ENCODE measurements around the gene RALA. TPM values are rescaled to one million over a fixed set of nuclear protein-coding genes. Genes with fewer than 3 reads are reported as not detected.

The RALA gene
- total RNA-seq, 1 experiment from 2014 or later: 36.8 TPM

DNA sequence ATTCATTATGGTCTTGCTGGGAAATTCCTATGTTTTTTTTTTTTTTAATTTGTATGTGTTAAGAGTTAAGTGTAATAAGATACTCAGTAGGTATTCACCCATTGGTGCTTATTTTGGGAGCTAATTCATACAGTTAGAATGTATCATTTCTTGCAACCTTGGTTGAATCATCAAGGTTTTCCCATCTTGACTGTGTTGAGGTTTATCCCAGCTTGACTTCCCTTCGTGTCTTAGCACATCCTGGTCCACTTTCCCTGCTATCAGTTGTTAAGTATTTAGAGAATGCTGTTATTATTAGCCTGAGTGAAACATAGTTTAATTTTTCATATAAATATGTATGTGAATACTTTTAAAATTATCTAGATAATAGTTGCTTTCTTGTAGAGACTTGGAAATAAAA is 20.8 kb downstream of the RALA start:
- no TSS peak for BruUV-seq (replicated peaks)
- Histone ChIP-seq H3K36me3 (ENCODE audit: low read depth) (no peaks in the 10 kb centered on the region; the same call in 1 of the 2 replicates), H3K4me2 (no peak overlapping the region), H3K27ac (no peak overlapping the region), H3K27me3 (ENCODE audit: insufficient read depth, low read depth) (no peaks in the 10 kb centered on the region), H4K20me1 (ENCODE audit: insufficient read depth) (peaks cover 37% of the 10 kb centered on the region), H2AFZ (no peak overlapping the region), H3F3A (ENCODE audit: insufficient read depth, low read depth) (peaks cover 5% of the 10 kb centered on the region; the same call in 1 of the 2 replicates), H3K9me2 (ENCODE audit: insufficient read depth) (no peaks in the 10 kb centered on the region), H3K79me2 (ENCODE audit: low read depth) (peaks cover 84% of the 10 kb centered on the region), H3K4me3 (no peak overlapping the region), H3K9me3 (ENCODE audit: insufficient read depth, low read depth) (no peaks in the 10 kb centered on the region), H3K4me1 (replicated peaks; ENCODE audit: insufficient read depth) (no peaks in the 10 kb centered on the region)
- POLR2A ChIA-PET (ENCODE audit: unreplicated experiment): no interaction called here
- CTCF ChIA-PET: no interaction called here
- no peak for DNase-seq
- TF ChIP-seq, protein P1, sequence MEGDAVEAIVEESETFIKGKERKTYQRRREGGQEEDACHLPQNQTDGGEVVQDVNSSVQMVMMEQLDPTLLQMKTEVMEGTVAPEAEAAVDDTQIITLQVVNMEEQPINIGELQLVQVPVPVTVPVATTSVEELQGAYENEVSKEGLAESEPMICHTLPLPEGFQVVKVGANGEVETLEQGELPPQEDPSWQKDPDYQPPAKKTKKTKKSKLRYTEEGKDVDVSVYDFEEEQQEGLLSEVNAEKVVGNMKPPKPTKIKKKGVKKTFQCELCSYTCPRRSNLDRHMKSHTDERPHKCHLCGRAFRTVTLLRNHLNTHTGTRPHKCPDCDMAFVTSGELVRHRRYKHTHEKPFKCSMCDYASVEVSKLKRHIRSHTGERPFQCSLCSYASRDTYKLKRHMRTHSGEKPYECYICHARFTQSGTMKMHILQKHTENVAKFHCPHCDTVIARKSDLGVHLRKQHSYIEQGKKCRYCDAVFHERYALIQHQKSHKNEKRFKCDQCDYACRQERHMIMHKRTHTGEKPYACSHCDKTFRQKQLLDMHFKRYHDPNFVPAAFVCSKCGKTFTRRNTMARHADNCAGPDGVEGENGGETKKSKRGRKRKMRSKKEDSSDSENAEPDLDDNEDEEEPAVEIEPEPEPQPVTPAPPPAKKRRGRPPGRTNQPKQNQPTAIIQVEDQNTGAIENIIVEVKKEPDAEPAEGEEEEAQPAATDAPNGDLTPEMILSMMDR (conservative IDR thresholded peaks at IDR 0.05): no peak
- TF ChIP-seq EZH2 (IDR thresholded peaks at IDR 0.05; ENCODE audit: low read depth): no peak
- intact Hi-C loops (cut with micrococcal nuclease; ENCODE audit: unreplicated experiment): no loop called here

DNA sequence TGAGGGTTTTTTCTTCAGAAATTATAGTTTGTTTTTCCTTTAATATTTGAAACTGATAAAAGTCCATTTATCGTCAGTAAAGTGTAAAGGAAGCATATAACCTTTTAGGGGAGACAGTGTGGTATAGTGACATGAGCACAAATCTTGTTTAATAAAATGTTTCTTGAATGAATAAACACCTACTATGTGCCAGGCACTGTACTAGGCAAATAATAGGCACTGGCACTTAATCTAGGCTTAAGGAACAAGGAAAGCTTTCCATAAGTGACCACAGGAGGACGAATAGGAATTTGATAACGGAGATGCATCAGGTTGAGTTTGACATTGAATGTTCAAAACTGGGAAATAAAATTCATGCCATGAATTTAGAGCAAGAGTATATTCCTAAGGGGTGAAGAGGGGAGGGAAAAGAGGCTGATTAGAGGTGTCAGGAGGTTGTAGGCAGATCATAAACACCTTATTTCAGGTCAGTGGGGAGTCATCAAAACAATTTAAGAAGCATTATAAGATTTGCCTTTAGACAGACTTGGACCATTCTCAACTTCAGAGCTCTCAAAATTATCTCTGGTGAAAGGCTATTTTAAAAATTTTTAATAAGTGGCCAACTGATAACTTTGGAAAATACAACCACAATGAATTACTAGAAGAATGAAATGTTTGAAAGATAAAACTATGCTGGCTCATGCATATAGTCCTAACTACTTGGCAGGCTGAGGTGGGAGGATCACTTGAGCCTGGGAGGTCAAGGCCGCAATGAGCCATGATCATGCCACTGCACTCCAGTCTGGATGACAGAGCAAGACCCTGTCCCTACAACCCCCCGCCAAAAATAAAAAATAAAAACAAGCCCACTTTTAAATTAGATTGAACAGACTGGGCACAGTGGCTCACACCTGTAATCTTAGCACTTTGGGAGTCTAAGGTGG is 22.4 kb downstream of the RALA start:
- no TSS peak for BruUV-seq (replicated peaks)
- no peak for TF ChIP-seq EZH2 (IDR thresholded peaks at IDR 0.05; ENCODE audit: low read depth)
- TF ChIP-seq, protein P1 (conservative IDR thresholded peaks at IDR 0.05): no peak
- peaks cover 5% of the 10 kb centered on the region; the same call in 1 of the 2 replicates for H3F3A ChIP-seq (ENCODE audit: insufficient read depth, low read depth)
- H3K4me3 ChIP-seq: no peak overlapping the region
- ChIA-PET CTCF (no interaction called here), POLR2A (ENCODE audit: unreplicated experiment) (no interaction called here)
- H2AFZ ChIP-seq: no peak overlapping the region
- H3K9me3 ChIP-seq (ENCODE audit: insufficient read depth, low read depth): no peaks in the 10 kb centered on the region
- H3K79me2 ChIP-seq (ENCODE audit: low read depth): peaks cover 84% of the 10 kb centered on the region
- H3K4me1 ChIP-seq (replicated peaks; ENCODE audit: insufficient read depth): no peaks in the 10 kb centered on the region
- H3K27me3 ChIP-seq (ENCODE audit: insufficient read depth, low read depth): no peaks in the 10 kb centered on the region
- H3K36me3 ChIP-seq (ENCODE audit: low read depth): no peaks in the 10 kb centered on the region; the same call in 1 of the 2 replicates
- H4K20me1 ChIP-seq (ENCODE audit: insufficient read depth): peaks cover 35% of the 10 kb centered on the region
- H3K9me2 ChIP-seq (ENCODE audit: insufficient read depth): no peaks in the 10 kb centered on the region
- H3K4me2 ChIP-seq: no peak overlapping the region
- intact Hi-C loops (cut with micrococcal nuclease; ENCODE audit: unreplicated experiment): no loop called here
- no peak overlapping the region for H3K27ac ChIP-seq
- DNase-seq: no peak

DNA sequence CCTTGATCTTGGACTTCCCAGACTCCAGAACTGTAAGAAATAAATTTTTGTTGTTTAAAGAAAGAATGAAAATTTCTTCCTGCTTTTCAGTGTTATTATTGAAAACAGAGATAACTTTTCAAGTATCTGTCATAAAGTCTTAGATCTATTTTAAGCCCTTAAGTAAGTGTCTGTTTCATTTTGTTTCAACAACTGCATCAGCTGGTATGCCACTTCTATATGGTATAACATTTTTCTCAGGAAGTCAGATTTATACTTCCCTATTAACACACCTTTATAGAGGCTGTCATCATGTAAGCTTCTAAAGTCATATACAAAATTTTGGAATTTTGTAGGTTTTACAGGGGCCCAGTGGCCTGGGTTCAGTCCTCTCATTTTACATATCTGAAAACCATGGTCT is 24.4 kb downstream of the RALA start:
- Histone ChIP-seq H3K27me3 (ENCODE audit: insufficient read depth, low read depth) (no peaks in the 10 kb centered on the region), H3K36me3 (ENCODE audit: low read depth) (no peaks in the 10 kb centered on the region; the same call in 1 of the 2 replicates), H3K27ac (no peak overlapping the region), H3K9me3 (ENCODE audit: insufficient read depth, low read depth) (no peaks in the 10 kb centered on the region), H3K79me2 (ENCODE audit: low read depth) (peaks cover 80% of the 10 kb centered on the region), H3K4me3 (no peak overlapping the region), H2AFZ (no peak overlapping the region), H3K9me2 (ENCODE audit: insufficient read depth) (no peaks in the 10 kb centered on the region), H4K20me1 (ENCODE audit: insufficient read depth) (peaks cover 31% of the 10 kb centered on the region), H3F3A (ENCODE audit: insufficient read depth, low read depth) (peaks cover 1% of the 10 kb centered on the region; the same call in 1 of the 2 replicates), H3K4me2 (no peak overlapping the region), H3K4me1 (replicated peaks; ENCODE audit: insufficient read depth) (no peaks in the 10 kb centered on the region)
- ChIA-PET CTCF (interaction anchor here (0.6 kb wide), 1 partner anchor 470 kb away, joined by 5 read pairs; no protein-coding TSS in a partner anchor), POLR2A (ENCODE audit: unreplicated experiment) (no interaction called here)
- no TSS peak for BruUV-seq (replicated peaks)
- intact Hi-C loops (cut with micrococcal nuclease; ENCODE audit: unreplicated experiment): no loop called here
- DNase-seq: no peak
- no peak for TF ChIP-seq EZH2 (IDR thresholded peaks at IDR 0.05; ENCODE audit: low read depth)
- TF ChIP-seq, protein P1 (conservative IDR thresholded peaks at IDR 0.05): no peak
